ENCODE measurements around the gene GLIS1. TPM values are rescaled to one million over a fixed set of nuclear protein-coding genes. Genes with fewer than 3 reads are reported as not detected.

Gene GLIS1
- total and polyA plus RNA-seq, 2 donors (not counting 3 experiments of a cell fraction or from before 2014, with no cell fraction given), result not detected

DNA sequence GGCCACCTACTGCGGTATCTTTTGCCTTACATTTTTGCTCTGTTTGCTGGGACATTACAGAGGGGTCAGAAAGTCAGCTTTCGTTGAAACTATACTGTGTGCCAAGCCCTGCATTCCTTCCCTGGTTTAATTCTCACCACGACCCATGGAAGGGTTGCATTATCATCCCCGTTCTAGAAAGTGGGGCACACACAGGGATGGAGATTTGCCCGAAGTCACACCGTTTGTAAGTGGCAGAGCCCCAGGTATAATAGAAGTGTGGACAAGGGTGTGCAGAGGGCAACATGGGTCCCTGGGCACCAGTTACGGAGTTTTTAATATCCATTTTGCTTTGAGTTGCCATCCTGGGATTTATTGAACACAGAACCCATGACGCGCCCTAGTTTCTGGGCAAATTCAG, 268.0 kb downstream of the GLIS1 start:
- no peak overlapping the region for H3K9ac ChIP-seq (replicated peaks; ENCODE audit: extremely low read depth, insufficient read depth, low read length)
- FAIRE-seq (no peak), DNase-seq (ENCODE audit: low read depth, low spot score) (no peak)
- H3K4me2 ChIP-seq (ENCODE audit: insufficient read depth, low read length), result no peak overlapping the region
- no peaks in the 10 kb centered on the region for H3K4me1 ChIP-seq (ENCODE audit: control insufficient read depth, extremely low read depth, insufficient read depth, low read length)
- H3K9me3 ChIP-seq (replicated peaks; ENCODE audit: control insufficient read depth, insufficient read depth, low read length), result no peaks in the 10 kb centered on the region
- H3K9me1 ChIP-seq (replicated peaks; ENCODE audit: control insufficient read depth, extremely low read depth, insufficient read depth, low read length), result no peaks in the 10 kb centered on the region
- H3K27ac ChIP-seq (ENCODE audit: insufficient read depth, low read depth, low read length), result no peak overlapping the region
- dilution Hi-C loops (cut with MboI; ENCODE audit: extremely low pct_ligation_motif_present, low sequenced_read_pairs) (no loop called here), intact Hi-C loops (cut with micrococcal nuclease) (loop anchor here (1.0 to 5.0 kb wide), 2 partner anchors 194 to 283 kb away; no protein-coding TSS in a partner anchor)
- ChIA-PET CTCF (interaction anchor here (4.5 kb wide), 1 partner anchor 15 kb away, joined by 26 read pairs; no protein-coding TSS in a partner anchor), POLR2A (no interaction called here)
- no peak overlapping the region for H2AFZ ChIP-seq (ENCODE audit: low read depth, low read length)
- TF ChIP-seq FOS (IDR thresholded peaks at IDR 0.05; ENCODE audit: borderline replicate concordance, insufficient read depth, low read length), result no peak
- no peak for TF ChIP-seq JUN (IDR thresholded peaks at IDR 0.05; ENCODE audit: borderline replicate concordance, insufficient read depth, insufficient read length, low read depth)
- TF ChIP-seq GATA2 (IDR thresholded peaks at IDR 0.05; ENCODE audit: insufficient read depth, insufficient read length, low read depth, low read length), result no peak
- TF ChIP-seq, protein P1, sequence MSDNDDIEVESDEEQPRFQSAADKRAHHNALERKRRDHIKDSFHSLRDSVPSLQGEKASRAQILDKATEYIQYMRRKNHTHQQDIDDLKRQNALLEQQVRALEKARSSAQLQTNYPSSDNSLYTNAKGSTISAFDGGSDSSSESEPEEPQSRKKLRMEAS (IDR thresholded peaks at IDR 0.05; ENCODE audit: insufficient read depth, insufficient read length), result no peak
- TF ChIP-seq, protein P2, sequence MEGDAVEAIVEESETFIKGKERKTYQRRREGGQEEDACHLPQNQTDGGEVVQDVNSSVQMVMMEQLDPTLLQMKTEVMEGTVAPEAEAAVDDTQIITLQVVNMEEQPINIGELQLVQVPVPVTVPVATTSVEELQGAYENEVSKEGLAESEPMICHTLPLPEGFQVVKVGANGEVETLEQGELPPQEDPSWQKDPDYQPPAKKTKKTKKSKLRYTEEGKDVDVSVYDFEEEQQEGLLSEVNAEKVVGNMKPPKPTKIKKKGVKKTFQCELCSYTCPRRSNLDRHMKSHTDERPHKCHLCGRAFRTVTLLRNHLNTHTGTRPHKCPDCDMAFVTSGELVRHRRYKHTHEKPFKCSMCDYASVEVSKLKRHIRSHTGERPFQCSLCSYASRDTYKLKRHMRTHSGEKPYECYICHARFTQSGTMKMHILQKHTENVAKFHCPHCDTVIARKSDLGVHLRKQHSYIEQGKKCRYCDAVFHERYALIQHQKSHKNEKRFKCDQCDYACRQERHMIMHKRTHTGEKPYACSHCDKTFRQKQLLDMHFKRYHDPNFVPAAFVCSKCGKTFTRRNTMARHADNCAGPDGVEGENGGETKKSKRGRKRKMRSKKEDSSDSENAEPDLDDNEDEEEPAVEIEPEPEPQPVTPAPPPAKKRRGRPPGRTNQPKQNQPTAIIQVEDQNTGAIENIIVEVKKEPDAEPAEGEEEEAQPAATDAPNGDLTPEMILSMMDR (IDR thresholded peaks at IDR 0.05; ENCODE audit: extremely low read depth in 1 of 2, insufficient read depth in 1 of 2, low read depth in 1 of 2, low read length in 2 of 2), result no peak
- no peak for TF ChIP-seq POLR2AphosphoS5 (IDR thresholded peaks at IDR 0.05; ENCODE audit: insufficient read depth, low read depth, low read length)
- no peak for TF ChIP-seq POLR2A (IDR thresholded peaks at IDR 0.05; ENCODE audit: low read depth, low read length)
- no peak for TF ChIP-seq MYC (IDR thresholded peaks at IDR 0.05; ENCODE audit: low read depth, low read length)
- no peak for TF ChIP-seq EZH2 (IDR thresholded peaks at IDR 0.05; ENCODE audit: borderline replicate concordance, low read depth, low read length, severe bottlenecking)
- H3K36me3 ChIP-seq (ENCODE audit: control insufficient read depth in 2 of 2, extremely low read depth in 1 of 2, insufficient read depth in 2 of 2, low read length in 2 of 2), result no peaks in the 10 kb centered on the region
- peaks cover 0 to 3% of the 10 kb centered on the region in 2 experiments for H3K27me3 ChIP-seq (ENCODE audit: control insufficient read depth in 2 of 2, insufficient read depth in 2 of 2, low read length in 2 of 2)
- H3K4me3 ChIP-seq (replicated peaks in 1 of 3; ENCODE audit: insufficient read depth in 1 of 3, low read depth in 1 of 3, low read length in 3 of 3), result no peak overlapping the region
- no peaks in the 10 kb centered on the region for H4K20me1 ChIP-seq (replicated peaks; ENCODE audit: control insufficient read depth, extremely low read depth, insufficient read depth, low read length)
- BruUV-seq (replicated peaks), result no TSS peak
- no peaks in the 10 kb centered on the region for H3K79me2 ChIP-seq (ENCODE audit: control insufficient read depth, insufficient read depth, low read length)
